DMS 273 (cell line): ENCODE data around the gene SHFL.

ENCODE experiments used
- DNase-seq: peaks from one replicate; lab custom pipeline; 2025; ENCODE audit not compliant: unreplicated experiment; lab: John Stamatoyannopoulos, UW

Gene SHFL

DNA sequence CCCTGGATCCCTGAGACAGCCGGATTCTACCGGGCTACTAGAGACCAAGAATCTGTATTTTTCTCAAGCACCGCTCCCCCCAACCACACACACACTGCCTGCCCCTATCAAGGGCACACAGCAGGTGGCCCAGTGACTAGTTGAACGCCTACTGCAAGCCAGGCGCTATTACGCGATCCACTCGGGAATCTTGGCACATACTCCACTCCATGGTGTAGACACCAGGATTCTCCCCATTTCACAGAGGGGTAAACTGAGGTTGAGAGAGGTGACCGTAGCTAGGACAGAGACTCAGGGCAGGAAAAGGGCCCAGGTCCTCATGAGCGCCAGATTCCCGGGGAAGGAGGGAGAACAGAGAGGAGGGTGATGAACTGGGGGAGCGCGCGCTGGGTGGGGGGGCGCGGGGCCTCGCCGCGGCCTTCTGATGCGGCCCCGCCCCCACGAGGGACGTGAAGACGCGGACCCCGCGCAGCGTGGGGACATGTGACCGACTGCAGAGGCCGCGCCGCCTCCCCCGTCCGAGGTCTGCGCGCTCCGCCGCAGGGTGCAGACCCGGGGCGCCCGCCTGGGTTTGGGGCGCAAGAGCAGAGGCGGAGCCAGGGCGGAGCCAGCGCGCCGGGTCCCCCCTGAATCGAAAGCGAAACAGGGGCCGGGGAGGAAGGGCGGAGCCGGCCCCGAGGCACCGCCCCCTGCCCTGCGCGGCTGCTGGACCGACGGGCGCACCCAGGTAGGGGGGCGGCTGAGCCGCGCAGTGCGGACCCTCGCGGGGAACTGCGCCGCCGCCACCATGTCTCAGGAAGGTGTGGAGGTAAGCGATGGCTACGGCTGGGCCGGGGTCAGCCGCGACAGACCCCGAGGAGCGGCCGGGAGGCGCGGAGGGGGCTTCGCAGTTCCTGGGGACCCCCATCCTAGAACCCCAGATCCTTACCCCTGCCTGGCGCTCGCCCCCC, at the start of gene SHFL:
Gene SHFL (plus strand): TSS at position 677 of the 950 bp plus-strand sequence. CDS start 111 bp downstream, at position 788.
- peak; percentile 61 for DNase-seq

DNA sequence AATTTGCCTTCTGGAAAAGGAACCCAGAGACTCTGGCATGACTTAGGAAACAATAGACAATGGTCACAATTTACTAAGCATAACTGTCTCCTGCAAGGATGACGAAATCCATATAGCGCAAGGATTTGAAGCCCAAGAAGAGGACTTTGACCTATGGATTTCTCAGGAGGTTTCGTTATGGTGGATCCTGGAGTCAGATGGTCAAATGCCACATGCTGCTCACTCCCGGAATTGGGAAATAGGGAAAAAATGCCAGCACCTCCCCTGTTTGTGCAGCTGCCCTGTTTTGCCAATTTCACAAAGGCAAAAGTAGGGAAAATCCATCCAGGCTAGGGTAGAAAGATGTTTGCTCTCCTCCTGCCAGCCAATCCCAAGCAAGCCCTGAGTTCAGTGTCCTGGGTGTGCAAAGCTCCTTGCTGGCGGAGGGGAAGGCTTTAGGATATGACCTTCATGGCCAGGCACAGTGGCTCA, 49.5 kb upstream of the SHFL start:
- DNase-seq = no peak

DNA sequence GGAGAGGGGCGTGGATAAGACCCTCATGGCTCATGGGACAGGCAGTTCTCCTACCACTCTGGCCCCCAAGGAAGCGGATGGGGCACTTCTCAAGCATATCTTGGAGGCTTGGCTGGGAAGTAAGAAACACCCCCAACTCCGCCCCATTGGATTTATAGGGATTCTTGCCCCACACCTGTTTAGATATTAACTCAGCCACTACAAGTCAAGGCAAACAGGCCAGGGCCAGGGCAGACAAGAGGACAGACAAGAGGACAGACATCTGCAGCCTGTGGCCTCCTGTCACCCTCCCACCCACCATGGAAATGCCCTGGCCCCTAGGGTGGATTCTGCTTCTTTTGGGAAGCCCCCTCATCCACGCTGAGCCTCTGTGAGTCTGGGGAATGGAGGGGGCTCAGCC, 48.8 kb upstream of the SHFL start:
- DNase-seq = no peak

DNA sequence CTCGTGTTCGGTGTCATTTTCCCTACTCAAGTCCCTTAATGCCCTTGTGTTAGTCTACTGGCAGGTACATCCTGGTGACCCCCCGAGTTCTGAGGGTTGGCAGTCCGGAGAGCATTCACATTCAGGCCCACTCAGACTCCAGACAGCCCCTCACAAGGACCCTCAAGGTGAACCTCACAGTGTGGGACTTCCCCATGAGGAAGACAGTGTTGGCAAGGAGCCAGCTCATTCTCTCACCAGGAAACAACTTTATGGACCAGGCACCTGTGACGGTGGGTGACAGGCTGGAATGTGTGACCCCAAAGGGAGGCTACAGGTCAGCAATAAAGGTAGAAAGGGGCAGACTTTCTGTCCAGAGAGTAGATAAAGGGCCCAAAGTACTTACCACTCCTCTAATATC, 48.3 kb upstream of the SHFL start:
- no peak for DNase-seq

DNA sequence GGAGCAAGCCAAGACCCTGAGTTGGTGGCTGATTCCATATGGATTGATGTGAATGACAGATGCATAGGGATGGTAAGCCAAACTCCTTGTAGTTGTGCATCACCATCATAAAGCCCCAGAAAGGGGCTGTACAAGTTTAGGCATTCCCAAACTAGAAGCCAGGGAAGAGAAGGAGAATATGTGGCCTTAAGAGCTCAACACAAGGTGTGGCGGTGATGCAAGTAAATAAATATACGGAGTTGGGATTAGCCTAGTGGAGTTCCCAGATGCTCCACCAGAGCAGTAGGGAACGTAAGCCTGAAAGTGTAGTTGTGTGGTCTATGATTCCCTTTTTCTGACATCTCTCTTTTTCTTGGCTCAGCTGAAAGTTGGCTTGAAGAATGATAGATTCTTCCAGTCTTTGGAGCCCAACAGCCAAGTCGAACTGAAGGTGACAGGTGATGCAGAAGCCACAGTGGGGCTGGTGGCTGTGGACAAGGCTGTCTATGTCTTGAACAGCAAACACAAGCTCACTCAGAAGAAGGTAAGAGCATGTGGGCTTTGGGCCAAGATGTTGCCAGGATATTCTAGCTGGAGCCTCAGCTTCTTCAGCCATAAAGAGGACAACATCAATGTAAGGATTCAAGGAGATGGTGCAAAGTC, 42.7 kb upstream of the SHFL start:
- DNase-seq = peak; percentile 82

DNA sequence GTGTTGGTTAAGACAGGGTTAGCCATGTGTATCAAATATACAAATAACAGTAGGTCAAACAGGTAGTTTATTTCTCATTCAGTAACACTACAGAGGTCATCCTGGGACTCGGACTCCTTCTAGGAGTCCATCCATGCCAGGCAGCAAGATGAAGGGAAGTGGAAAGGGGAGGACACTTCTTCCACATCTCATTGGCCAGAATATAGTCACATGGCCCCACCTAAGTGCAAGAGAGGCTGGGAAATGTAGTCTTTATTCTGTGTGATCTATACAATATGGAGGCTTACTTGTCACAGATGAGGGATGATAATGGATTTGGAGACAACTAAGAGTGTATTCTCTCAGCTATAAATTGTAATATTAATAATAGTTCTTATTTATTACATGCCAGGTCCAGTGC, 41.7 kb upstream of the SHFL start:
- no peak for DNase-seq

DNA sequence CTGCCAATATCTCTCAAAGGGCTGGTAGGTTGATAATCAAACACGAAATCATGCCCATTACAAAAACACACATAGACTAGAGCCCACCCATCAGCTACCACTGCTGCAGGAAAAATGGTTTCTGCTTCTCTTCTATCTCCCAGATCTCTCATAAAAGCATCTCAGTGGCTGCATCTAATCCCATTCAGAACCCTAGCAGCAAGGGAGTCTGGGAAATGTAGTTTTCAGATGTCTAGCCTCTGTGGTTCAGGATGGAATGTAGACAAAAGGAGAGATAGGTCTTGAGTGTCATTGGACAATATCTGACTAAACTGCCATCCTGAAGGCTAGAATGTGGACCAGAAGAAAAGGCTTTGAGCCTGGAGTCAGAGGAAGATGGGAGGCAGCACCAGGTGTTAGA, 40.7 kb upstream of the SHFL start:
- no peak for DNase-seq

DNA sequence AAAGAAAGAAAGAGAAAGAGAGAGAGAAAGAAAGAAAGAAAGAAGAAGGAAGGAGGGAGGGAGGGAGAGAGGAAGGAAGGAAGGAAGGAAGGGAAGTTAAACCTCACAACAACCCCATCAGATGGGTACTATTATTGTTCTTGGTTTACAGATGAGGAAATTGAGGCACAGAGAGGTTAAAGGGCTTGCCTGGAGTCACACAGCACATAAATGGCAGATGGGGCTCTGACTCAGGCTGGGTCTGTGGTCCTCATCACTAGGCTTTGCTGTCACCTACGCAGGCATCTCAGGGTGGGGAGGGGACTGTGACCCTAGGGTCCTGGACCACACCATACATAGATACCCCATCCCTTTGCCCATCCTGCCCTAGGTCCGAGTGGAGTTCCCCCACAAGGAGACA, 36.5 kb upstream of the SHFL start:
- DNase-seq = no peak

DNA sequence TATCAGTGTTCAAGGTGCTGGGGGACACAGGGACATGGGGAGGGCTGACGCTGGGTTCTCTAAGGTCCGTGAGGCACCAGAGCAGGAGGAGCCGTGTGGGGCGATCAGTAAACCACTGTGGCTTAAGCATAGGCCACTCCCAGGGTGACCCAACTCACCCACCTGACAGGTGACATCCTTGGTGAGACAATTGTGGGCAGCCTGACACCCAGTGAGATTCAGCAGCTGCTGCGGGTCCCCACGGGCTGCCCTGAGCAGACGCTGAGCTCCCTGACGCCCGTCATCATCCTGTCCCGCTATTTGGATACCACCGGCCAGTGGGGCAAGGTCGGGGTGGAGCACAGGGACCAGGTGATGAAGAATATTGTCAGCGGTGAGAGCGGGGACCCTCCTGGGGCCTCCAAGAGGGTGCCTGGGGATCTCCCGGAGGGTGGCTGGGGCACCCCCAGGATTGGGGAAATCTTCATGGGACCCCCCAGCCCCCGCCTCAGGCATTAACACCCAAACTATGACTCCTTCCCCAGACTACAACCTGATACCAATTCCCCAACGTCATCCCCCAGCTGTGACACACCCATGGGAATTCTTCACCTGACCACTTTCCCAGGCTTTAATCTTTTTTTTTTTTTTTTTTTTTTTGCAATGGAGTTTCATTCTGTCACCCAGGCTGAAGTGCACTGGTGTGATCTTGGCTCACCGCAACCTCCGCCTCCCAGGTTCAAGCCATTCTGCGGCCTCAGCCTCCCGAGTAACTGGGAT, 33.3 kb upstream of the SHFL start:
- DNase-seq = no peak

DNA sequence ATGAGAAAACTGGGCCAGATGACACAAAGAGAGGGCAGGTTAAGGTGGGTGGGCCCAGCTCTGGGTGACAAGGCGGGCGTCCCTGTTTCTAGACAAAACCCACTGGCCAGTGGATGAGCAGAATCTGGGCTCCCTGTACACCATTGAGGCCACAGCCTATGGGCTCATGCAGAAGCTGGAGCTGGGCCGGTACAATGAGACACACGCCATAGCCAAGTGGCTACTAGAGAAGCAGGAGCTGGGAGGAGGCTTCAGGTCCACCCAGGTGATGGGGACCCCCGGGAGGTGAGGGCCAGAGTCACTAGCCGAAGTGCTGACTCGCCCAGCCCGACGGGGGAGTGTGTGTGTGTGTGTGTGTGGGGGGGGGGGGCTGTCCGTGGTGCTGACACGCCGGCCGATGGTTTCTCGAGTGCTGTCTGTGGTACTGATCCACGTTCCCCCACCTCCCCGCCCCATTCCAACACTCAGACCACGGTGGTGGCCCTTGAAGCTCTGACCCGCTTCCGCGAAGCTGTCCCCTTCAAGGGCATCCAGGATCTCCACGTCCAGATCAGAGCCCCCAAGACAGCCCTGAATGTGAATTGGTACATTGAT, 24.3 kb upstream of the SHFL start:
- no peak for DNase-seq

DNA sequence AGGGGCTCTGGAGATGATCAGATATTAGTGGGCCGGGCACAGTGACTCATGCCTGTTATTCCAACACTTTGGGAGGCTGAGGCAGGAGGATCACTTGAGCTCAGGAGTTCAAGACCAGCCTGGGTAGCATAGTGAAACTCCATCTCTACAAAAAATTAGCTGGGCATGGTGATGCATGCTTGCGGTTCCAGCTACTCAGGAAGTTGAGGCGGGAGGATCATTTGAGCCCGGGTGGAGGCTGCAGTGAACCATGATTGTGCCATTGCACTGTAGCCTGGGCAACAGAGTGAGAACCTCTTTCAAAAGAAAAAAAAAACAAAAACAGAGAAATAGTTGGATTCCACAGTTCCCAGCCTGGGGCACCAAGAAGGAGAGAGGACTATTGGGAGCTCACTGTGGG, 17.9 kb upstream of the SHFL start:
- DNase-seq = no peak

DNA sequence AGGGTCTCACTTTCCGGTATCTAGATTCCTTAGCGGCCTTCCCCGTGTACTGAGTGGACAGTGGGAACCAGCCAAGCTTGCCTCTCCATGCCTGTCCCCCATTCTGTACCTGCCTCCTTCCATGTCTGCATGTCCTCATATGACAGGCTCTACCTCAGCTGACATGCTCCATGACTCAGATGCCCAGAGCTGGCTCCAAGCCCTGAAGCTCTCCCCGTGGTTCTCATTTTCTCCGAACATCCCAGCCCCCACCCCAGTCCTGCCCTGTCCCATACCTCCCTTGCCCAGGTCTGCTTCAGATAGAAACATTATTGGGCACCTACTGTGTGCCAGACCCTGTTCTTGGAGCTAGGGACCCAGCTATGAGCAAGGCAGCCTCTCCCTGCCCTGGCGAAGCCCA, 17.1 kb upstream of the SHFL start:
- DNase-seq = no peak

DNA sequence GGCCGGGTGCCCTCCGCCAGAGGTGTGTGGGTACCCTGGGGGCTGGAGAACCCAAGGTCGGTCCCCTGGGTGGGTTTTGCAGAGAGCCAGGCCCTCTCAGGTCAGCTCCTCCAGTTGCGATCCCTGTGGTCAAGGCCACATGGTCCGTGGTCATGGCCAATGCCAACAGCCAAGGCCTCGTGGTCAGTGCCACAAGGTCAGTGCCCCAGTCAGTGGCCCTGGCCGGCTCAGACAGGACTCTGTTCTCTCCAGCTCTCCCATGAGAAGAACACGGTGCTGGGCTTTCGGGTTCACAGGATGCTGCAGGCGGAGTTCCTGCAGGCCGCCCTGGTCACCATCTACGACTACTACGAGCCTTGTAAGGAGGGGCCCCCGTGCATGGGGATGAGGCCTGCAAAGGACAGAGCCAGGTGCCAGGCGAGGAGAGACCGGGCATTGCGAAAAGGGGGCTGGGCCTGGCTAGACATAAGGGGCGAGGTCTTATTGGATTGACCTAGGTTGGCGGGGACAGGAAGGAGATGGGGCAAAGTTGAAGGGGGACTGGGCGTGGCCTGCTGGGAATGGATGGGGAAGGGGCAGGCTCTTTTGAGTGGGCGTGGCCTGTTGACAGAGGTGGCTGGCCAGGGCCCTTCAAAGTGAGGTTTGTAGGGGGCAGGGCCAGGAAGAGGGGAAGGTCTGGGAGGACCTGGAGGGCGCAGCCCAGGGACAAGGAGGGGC, 15.2 kb upstream of the SHFL start:
- no peak for DNase-seq

DNA sequence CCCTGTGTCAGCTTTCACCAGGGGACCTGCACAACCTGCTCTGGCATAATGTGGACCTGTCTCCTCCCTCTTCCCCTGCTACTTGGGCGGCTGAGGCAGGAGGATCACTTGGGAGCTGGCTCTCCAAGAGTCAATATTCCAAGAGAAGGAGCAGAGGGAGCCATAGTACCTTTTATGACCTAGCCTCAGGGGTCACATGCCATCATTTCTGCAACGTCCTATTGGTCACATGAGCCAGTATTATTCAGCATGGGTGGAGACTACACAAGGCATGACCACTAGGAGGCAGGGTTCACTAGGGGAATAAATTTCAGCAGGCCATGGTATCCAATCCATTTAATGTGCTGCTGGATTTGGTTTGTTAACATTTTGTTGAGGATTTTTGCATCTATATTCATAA, 12.0 kb upstream of the SHFL start:
- peak; percentile 68 for DNase-seq

DNA sequence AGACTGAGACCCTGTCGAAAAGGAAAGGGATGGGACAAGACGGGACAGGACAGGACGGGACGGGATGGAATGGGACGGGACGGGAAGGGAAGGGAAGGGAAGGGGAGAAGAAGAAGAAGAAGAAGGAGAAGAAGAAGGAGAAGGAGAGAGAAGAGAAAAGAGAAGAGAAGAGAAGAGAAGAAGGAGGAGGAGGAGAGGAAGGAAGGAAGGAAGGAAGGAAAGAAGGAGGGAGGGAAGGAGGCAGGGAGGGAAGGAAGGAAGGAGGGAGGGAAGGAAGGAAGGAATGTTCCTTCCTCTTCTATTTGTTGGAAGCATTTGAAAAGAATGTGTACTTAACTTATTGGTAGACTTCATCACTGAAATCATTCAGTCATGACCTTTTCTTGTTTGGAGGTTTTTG, 9.6 kb upstream of the SHFL start:
- DNase-seq = no peak

DNA sequence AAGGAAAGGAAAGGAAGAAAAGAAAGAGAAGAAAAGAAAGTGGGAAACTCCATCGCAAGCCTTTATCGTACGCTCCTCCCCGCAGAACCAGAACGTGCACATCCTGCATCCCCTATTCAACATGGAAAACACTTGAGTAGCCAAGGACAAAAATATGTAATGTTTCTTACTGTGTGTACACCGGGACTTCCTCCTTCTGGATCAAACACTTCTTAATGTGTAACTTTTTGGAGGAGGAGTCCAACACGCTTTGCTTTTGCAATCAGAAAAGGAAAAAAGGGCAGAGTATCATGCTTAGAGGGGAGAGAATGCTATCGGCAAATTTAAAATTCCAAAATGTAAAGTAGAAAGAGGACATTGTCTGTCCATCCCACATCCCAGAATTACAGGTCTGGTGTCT, 7.8 kb upstream of the SHFL start:
- DNase-seq = no peak

DNA sequence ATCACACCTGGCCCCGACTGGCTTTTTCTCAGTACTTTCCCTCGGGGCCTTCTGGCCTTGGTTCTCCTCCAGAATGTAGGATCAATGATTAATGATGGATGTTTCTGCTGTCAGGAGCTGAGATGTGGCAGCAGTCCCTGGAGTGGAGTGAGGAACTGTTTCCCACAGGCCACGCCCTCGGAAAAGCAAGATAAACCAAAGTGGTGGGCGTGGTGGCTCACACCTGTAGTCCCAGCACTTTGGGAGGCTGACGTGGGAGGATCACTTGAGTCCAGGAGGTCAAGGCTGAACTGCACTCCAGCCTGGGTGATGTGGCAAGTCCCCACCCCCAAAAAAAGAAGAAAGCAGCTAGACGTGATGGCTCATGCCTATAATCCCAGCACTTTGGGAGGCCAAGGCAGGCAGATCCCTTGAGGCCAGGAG, 7.1 kb upstream of the SHFL start:
- no peak for DNase-seq

DNA sequence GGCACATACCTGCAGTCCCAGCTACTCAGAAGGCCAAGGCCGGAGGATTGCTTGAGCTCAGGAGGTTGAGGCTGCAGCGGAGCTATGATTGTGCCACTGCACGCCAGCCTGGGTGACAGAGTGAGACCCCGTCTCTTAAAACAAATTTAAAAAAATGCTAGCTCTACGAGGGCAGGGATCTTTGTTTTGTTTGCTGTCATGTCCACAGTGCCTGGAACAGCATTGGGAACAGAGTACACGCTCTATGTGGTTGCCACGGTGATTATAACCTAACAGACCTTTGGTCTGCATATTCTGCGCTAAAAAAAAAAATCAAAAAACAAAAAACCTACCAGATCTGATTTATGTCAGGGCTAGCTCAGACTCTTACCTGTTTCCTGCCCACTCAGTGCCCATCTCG, 2.2 kb upstream of the SHFL start:
- no peak for DNase-seq

DNA sequence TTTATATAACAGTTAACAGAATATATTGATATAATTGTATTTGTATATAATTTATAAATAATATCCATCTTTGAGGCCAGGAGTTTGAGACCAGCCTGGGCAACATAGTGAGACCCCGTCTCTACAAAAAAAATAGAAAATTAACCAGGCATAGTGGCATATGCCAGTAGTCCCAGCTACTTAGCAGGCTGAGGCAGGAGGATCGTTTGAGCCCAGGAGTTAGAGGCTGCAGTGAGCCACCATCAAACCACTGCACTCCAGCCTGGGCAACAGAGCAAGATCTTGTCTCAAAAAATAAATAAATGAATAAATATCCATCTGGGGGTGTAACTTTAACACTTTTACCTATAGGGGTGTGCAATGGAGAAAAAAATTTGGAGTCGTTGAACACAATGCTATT, 1.3 kb upstream of the SHFL start:
- DNase-seq = no peak

DNA sequence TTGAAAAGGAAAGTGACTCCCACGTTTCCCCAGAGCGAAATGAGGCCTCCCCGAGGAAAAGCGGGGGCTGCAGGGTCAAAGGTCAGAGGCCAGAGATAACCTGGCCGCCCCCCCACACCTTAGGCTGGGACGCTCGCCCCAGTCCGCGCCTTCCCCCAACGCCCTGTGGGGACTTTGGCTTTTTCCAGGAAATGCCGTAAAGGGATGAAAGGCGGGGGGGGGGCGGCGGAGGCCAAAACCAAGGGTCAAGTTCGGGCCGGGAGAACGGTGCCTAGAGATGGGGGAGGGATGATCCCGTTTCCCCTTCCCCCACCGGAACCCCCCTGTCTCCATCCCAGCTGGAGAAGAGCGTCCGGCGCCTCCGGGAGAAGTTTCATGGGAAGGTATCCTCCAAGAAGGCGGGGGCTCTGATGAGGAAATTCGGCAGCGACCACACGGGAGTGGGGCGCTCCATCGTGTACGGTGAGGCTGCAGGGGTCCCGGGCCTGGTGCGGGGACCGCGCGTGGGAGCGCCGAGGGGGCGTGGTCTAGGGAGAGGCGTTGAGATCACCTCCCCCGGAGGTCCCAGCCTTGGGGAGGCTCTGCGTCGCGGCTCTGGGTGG, 575 bp downstream of the SHFL start:
- DNase-seq = no peak
